ENCODE results near the gene CABP5. TPM values are rescaled to one million over a fixed set of nuclear protein-coding genes. Genes with fewer than 3 reads are reported as not detected.

The CABP5 gene
- total RNA-seq, 2 experiments from 2014 or later = not detected

- H3K27me3 Mint-ChIP-seq = no peaks in the 10 kb centered on the region
- ATAC-seq (ENCODE audit: low read depth) (no peak), DNase-seq (no peak)
- no peaks in the 10 kb centered on the region for H3K4me1 Mint-ChIP-seq
- H3K4me3 Mint-ChIP-seq = no peak overlapping the region
- POLR2A ChIA-PET = no interaction called here
- H3K9me3 Mint-ChIP-seq = no peaks in the 10 kb centered on the region
- no peaks in the 10 kb centered on the region for H3K36me3 Mint-ChIP-seq
- no peak overlapping the region for H3K27ac Mint-ChIP-seq
Observed at GRCh38 chr19:48006762-48007161, 37.1 kb downstream of the CABP5 start.

DNA sequence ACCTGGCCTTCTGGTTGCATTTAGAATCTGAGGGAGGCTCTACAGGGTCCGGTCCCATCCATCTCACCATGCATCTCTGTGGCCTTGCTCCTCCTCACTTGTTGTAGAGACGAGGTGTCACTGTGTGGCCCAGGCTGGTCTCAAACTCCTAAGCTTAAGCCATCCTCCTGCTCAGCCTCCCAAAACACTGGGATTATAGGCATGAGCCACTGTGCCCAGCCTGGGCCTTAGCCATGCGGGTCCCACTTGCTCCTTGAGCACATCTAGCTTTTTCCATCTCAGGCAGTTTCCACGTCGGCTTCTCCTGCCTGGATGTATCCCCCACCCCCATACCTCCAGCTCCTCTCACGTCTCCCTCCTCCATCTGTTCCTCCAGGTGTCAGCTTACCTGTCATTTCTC lies 39.6 kb downstream of the CABP5 start:
- no peaks in the 10 kb centered on the region for H3K9me3 Mint-ChIP-seq
- H3K4me1 Mint-ChIP-seq = no peaks in the 10 kb centered on the region
- POLR2A ChIA-PET = no interaction called here
- no peaks in the 10 kb centered on the region for H3K36me3 Mint-ChIP-seq
- no peak for DNase-seq
- H3K27me3 Mint-ChIP-seq = no peaks in the 10 kb centered on the region
- H3K4me3 Mint-ChIP-seq = no peak overlapping the region
- no peak for ATAC-seq (ENCODE audit: low read depth)
- no peak overlapping the region for H3K27ac Mint-ChIP-seq

GRCh38 chr19:48000846-48001245 lies 43.0 kb downstream of the CABP5 start:
- no peak for DNase-seq
- POLR2A ChIA-PET = interaction anchor here (0.7 kb wide), 1 partner anchor 111 kb away, joined by 7 read pairs; no protein-coding TSS in a partner anchor
- Mint-ChIP-seq H3K9me3 (no peaks in the 10 kb centered on the region), H3K4me3 (no peak overlapping the region), H3K27me3 (peaks cover 4% of the 10 kb centered on the region), H3K4me1 (no peaks in the 10 kb centered on the region), H3K27ac (no peak overlapping the region), H3K36me3 (no peaks in the 10 kb centered on the region)
- ATAC-seq (ENCODE audit: low read depth) = no peak

- no peaks in the 10 kb centered on the region for H3K36me3 Mint-ChIP-seq
- ATAC-seq (ENCODE audit: low read depth) (no peak), DNase-seq (no peak)
- H3K4me1 Mint-ChIP-seq = no peaks in the 10 kb centered on the region
- peaks cover 4% of the 10 kb centered on the region for H3K27me3 Mint-ChIP-seq
- no peak overlapping the region for H3K27ac Mint-ChIP-seq
- no peak overlapping the region for H3K4me3 Mint-ChIP-seq
- POLR2A ChIA-PET = no interaction called here
- no peaks in the 10 kb centered on the region for H3K9me3 Mint-ChIP-seq
Observed at GRCh38 chr19:47998800-47999199, 45.1 kb downstream of the CABP5 start.

- no peaks in the 10 kb centered on the region for H3K4me1 Mint-ChIP-seq
- no peak overlapping the region for H3K4me3 Mint-ChIP-seq
- H3K9me3 Mint-ChIP-seq = no peaks in the 10 kb centered on the region
- no peak overlapping the region for H3K27ac Mint-ChIP-seq
- H3K36me3 Mint-ChIP-seq = no peaks in the 10 kb centered on the region
- H3K27me3 Mint-ChIP-seq = peaks cover 7% of the 10 kb centered on the region
- no peak for DNase-seq
- no peak for ATAC-seq (ENCODE audit: low read depth)
- POLR2A ChIA-PET = no interaction called here
Observed at GRCh38 chr19:47996230-47996727, 47.6 kb downstream of the CABP5 start.

GRCh38 chr19:47994209-47994802 lies 49.6 kb downstream of the CABP5 start, which contains the start of gene ELSPBP1:
ELSPBP1 (plus strand) TSS chr19:47994632; CDS start chr19:48008668, 14,036 bp downstream.
- Mint-ChIP-seq H3K4me1 (no peaks in the 10 kb centered on the region), H3K27ac (no peak within 1 kb of the TSS), H3K4me3 (no peak within 1 kb of the TSS), H3K36me3 (no peaks in the 10 kb centered on the region), H3K9me3 (no peaks in the 10 kb centered on the region), H3K27me3 (peaks cover 17% of the 10 kb centered on the region)
- no peak for DNase-seq
- no peak for ATAC-seq (ENCODE audit: low read depth)
- POLR2A ChIA-PET = no interaction called here

GRCh38 chr19:47992070-47992469 lies 51.8 kb downstream of the CABP5 start, which contains the start of gene BSPH1:
BSPH1 (minus strand) TSS chr19:47992170; CDS start chr19:47992081, 89 bp downstream.
- Mint-ChIP-seq H3K36me3 (no peaks in the 10 kb centered on the region), H3K27ac (no peak within 1 kb of the TSS), H3K4me1 (no peaks in the 10 kb centered on the region), H3K27me3 (peaks cover 19% of the 10 kb centered on the region), H3K4me3 (no peak within 1 kb of the TSS), H3K9me3 (no peaks in the 10 kb centered on the region)
- DNase-seq (no peak), ATAC-seq (ENCODE audit: low read depth) (no peak)
- POLR2A ChIA-PET = no interaction called here

- no peaks in the 10 kb centered on the region for H3K4me1 Mint-ChIP-seq
- ATAC-seq (ENCODE audit: low read depth) = no peak
- no peak overlapping the region for H3K4me3 Mint-ChIP-seq
- H3K27ac Mint-ChIP-seq = no peak overlapping the region
- no peaks in the 10 kb centered on the region for H3K36me3 Mint-ChIP-seq
- H3K27me3 Mint-ChIP-seq = peaks cover 19% of the 10 kb centered on the region
- no peak for DNase-seq
- POLR2A ChIA-PET = no interaction called here
- no peaks in the 10 kb centered on the region for H3K9me3 Mint-ChIP-seq
Observed at GRCh38 chr19:47991191-47991808, 52.6 kb downstream of the CABP5 start.

Other genes starting within 250 kb of the CABP5 start
- gene TPRX1, start 239.5 kb downstream of the CABP5 start, total RNA-seq = not detected
- under 1 TPM in 1 of 2 experiments, not detected in 1; 0.06 TPM for gene CRX, start 222.1 kb downstream of the CABP5 start, total RNA-seq
- gene TPRX2, start 184.8 kb downstream of the CABP5 start, total RNA-seq = not detected
- not detected for gene SULT2A1, start 157.8 kb downstream of the CABP5 start, total RNA-seq
- gene BSPH1, start 51.9 kb downstream of the CABP5 start, total RNA-seq = not detected
- not detected for gene ELSPBP1, start 49.4 kb downstream of the CABP5 start, total RNA-seq
- under 1 TPM; 0.65 to 0.72 TPM for gene PLA2G4C, start 66.7 kb upstream of the CABP5 start, total RNA-seq
- 100 to 1,000 TPM; 158 to 168 TPM for gene LIG1, start 126.3 kb upstream of the CABP5 start, total RNA-seq
- gene ZSWIM9, start 126.6 kb upstream of the CABP5 start, total RNA-seq = 10 to 100 TPM; 10.2 to 13.3 TPM
- 100 to 1,000 TPM; 249 to 255 TPM for gene CARD8, start 211.8 kb upstream of the CABP5 start, total RNA-seq
- gene ZNF114, start 226.0 kb upstream of the CABP5 start, total RNA-seq = under 1 TPM in 1 of 2 experiments, not detected in 1; 0.39 TPM